WTC11 (cell line): Measurements from ENCODE around the gene PHF21B. TPM values are rescaled to one million over a fixed set of nuclear protein-coding genes. Genes with fewer than 3 reads are reported as not detected.

Source experiments
- ATAC-seq: fragments of 200-7000 bp; cut with Tn5 transposase; 2 replicates; pipeline ENCODE4 v1.10.0; 2021; ENCODE audit warnings: mild to moderate bottlenecking, moderate library complexity
- CTCF ChIA-PET: fragments of 300-600 bp; sonication (Branson Sonifier 250); formaldehyde crosslinking; loops from one replicate; lab custom pipeline; 2021; ENCODE audit warnings: antibody characterized with exemption; lab: Charles Lee
- POLR2A ChIA-PET: fragments of 350-600 bp; sonication (Branson Sonifier 250); formaldehyde crosslinking; loops from one replicate; lab custom pipeline; 2021; ENCODE audit warnings: antibody characterized with exemption; lab: Charles Lee
- DNase-seq: peaks from one replicate; pipeline ENCODE4 v3.0.0; 2021; ENCODE audit warnings: low spot score
- H3K27ac Mint-ChIP-seq: 2 replicates; pipeline ENCODE4 v1.8.0; 2021; ENCODE audit warnings: mixed read lengths
- H3K27me3 Mint-ChIP-seq: 2 replicates; pipeline ENCODE4 v1.8.0; 2021; ENCODE audit warnings: low read depth, mild to moderate bottlenecking, moderate library complexity, mixed read lengths
- H3K36me3 Mint-ChIP-seq: 2 replicates; pipeline ENCODE4 v1.8.0; 2021; ENCODE audit warnings: mixed read lengths
- H3K4me1 Mint-ChIP-seq: 2 replicates; pipeline ENCODE4 v1.8.0; 2022; ENCODE audit warnings: mixed read lengths
- H3K4me3 Mint-ChIP-seq: 2 replicates; pipeline ENCODE4 v1.8.0; 2021; ENCODE audit warnings: mild to moderate bottlenecking, moderate library complexity, mixed read lengths
- H3K9me3 Mint-ChIP-seq: 2 replicates; pipeline ENCODE4 v1.8.0; 2021; ENCODE audit warnings: mixed read lengths
- ARID4B ChIP-seq: sonication (generic); formaldehyde crosslinking; IDR thresholded peaks from 2 replicates; pipeline ENCODE4 v1.8.0; 2023; ENCODE audit warnings: missing genetic modification reagents, mild to moderate bottlenecking, borderline replicate concordance
- ATF1 ChIP-seq: sonication (generic); formaldehyde crosslinking; IDR thresholded peaks from 2 replicates; pipeline ENCODE4 v1.8.1; 2023; ENCODE audit warnings: mild to moderate bottlenecking, moderate library complexity, missing genetic modification reagents
- CDX4 ChIP-seq: fragments of 250-450 bp; sonication (Bioruptor Pico); IDR thresholded peaks from 2 replicates; pipeline ENCODE4 v1.9.0; 2021; ENCODE audit warnings: moderate library complexity, mild to moderate bottlenecking, inconsistent platforms, borderline replicate concordance
- CREB1 ChIP-seq: sonication (generic); formaldehyde crosslinking; IDR thresholded peaks from 2 replicates; pipeline ENCODE4 v1.8.0; 2023; ENCODE audit warnings: mild to moderate bottlenecking, missing genetic modification reagents
- ERG ChIP-seq: fragments of 250-450 bp; sonication (Bioruptor Pico); IDR thresholded peaks from 2 replicates; pipeline ENCODE4 v1.8.0; 2021; ENCODE audit warnings: mild to moderate bottlenecking
- ESRRA ChIP-seq: sonication (generic); formaldehyde crosslinking; IDR thresholded peaks from 2 replicates; pipeline ENCODE4 v1.8.1; 2022; ENCODE audit warnings: mild to moderate bottlenecking, missing genetic modification reagents, borderline replicate concordance
- IRF2 ChIP-seq: sonication (generic); formaldehyde crosslinking; IDR thresholded peaks from 2 replicates; pipeline ENCODE4 v1.8.0; 2022; ENCODE audit warnings: low read depth, missing genetic modification reagents, borderline replicate concordance
- JAZF1 ChIP-seq: fragments of 250-450 bp; sonication (Bioruptor Pico); IDR thresholded peaks from 2 replicates; pipeline ENCODE4 v1.9.0; 2021; ENCODE audit warnings: moderate library complexity, mild to moderate bottlenecking, inconsistent platforms
- MYBL2 ChIP-seq: sonication (generic); formaldehyde crosslinking; IDR thresholded peaks from 2 replicates; pipeline ENCODE4 v1.8.1; 2023; ENCODE audit warnings: mild to moderate bottlenecking, moderate library complexity, missing genetic modification reagents
- NR1H2 ChIP-seq: sonication (generic); formaldehyde crosslinking; IDR thresholded peaks from 2 replicates; pipeline ENCODE4 v1.9.0; 2021; ENCODE audit warnings: mild to moderate bottlenecking, moderate library complexity, missing genetic modification reagents
- RORB ChIP-seq: fragments of 250-450 bp; sonication (Bioruptor Pico); IDR thresholded peaks from 2 replicates; pipeline ENCODE4 v1.9.0; 2021; ENCODE audit warnings: mild to moderate bottlenecking
- SP1 ChIP-seq: sonication (generic); formaldehyde crosslinking; conservative IDR thresholded peaks from 2 replicates; pipeline ENCODE4 v1.8.1; 2022; ENCODE audit warnings: missing genetic modification reagents
- STAT6 ChIP-seq: sonication (generic); formaldehyde crosslinking; conservative IDR thresholded peaks from 2 replicates; pipeline ENCODE4 v1.8.1; 2023; ENCODE audit warnings: mild to moderate bottlenecking, low read depth, missing genetic modification reagents, moderate library complexity
- TEAD1 ChIP-seq: sonication (generic); formaldehyde crosslinking; IDR thresholded peaks from 2 replicates; pipeline ENCODE4 v1.8.0; 2022; ENCODE audit warnings: mild to moderate bottlenecking, missing genetic modification reagents
- ZNF219 ChIP-seq: sonication (generic); formaldehyde crosslinking; IDR thresholded peaks from 2 replicates; pipeline ENCODE4 v1.8.0; 2023; ENCODE audit warnings: missing genetic modification reagents, mild to moderate bottlenecking, borderline replicate concordance
- ZNF512 ChIP-seq: sonication (generic); formaldehyde crosslinking; IDR thresholded peaks from 2 replicates; pipeline ENCODE4 v1.8.1; 2022; ENCODE audit warnings: missing genetic modification reagents, borderline replicate concordance
- ZNF671 ChIP-seq: fragments of 250-450 bp; sonication (Bioruptor Pico); IDR thresholded peaks from 2 replicates; pipeline ENCODE4 v1.8.0; 2021; ENCODE audit warnings: mild to moderate bottlenecking
- total RNA-seq: library from RNA; stranded (reverse); gene quantifications from 3 replicates; pipeline ENCODE4 v1.2.3, GENCODE V29; 2021
- TF ChIP-seq, protein P1 (sequence below): fragments of 250-450 bp; sonication (Bioruptor Pico); conservative IDR thresholded peaks from 2 replicates; pipeline ENCODE4 v1.9.0; 2021; ENCODE audit warnings: mild to moderate bottlenecking
- TF ChIP-seq, protein P2 (sequence below): sonication (generic); formaldehyde crosslinking; IDR thresholded peaks from 2 replicates; pipeline ENCODE4 v1.8.1; 2022; ENCODE audit warnings: mild to moderate bottlenecking, moderate library complexity, missing genetic modification reagents

The PHF21B gene
- total RNA-seq, 1 experiment from 2014 or later, result 107 TPM

GRCh38 chr22:44860311-44860710, 149.5 kb downstream of the PHF21B start:
- H3K4me1 Mint-ChIP-seq, result 0 out of 2 replicates have a peak, but pooled peaks cover 3% of the 10 kb centered on the region
- ChIA-PET POLR2A (no interaction called here), CTCF (no interaction called here)
- peaks cover 31% of the 10 kb centered on the region for H3K36me3 Mint-ChIP-seq
- DNase-seq, result no peak
- TF ChIP-seq NR1H2 (CRISPR knock-in tag), result no peak
- no peak for TF ChIP-seq IRF2
- no peak for TF ChIP-seq CREB1
- no peak for TF ChIP-seq JAZF1 (CRISPR knock-in tag)
- TF ChIP-seq ZNF512, result no peak
- TF ChIP-seq RORB, result no peak
- TF ChIP-seq ARID4B (CRISPR knock-in tag), result no peak
- TF ChIP-seq ZNF671 (CRISPR knock-in tag), result no peak
- TF ChIP-seq, protein P1, sequence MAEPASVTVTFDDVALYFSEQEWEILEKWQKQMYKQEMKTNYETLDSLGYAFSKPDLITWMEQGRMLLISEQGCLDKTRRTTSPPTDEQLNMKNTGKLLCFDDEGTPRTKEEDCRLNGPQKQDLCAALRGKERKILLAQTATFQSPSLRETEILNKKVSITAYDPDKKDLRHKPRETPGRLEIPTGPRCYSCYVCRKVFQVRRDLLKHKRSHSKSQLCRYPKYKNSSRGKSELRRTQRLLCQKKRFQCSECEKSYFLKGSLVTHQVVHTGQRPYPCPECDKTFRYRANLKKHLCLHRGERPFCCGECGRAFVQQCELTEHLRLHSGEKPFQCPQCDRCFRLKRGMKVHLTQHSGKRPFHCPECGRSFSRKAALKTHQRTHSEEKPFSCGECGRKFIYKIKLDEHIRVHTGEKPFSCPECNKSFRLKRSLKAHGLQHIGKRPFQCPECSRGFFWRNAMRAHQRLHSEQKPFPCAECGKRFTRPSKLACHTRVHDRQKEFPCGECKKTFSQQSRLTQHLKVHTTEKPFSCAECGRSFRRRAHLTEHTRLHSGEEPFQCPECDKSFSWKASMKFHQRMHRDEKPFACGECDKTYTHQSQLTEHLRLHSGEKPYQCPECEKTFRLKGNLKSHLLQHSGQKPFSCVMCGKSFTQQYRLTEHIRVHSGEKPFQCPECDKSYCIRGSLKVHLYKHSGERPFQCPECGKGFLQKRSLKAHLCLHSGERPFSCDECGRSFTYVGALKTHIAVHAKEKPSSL (CRISPR knock-in tag), result no peak
- TF ChIP-seq ERG, result no peak
- TF ChIP-seq CDX4, result no peak
- TF ChIP-seq SP1 (CRISPR knock-in tag), result no peak
- no peak for TF ChIP-seq ESRRA (CRISPR knock-in tag)
- no peak for TF ChIP-seq STAT6 (CRISPR knock-in tag)
- TF ChIP-seq TEAD1 (CRISPR knock-in tag), result no peak
- no peak for TF ChIP-seq MYBL2 (CRISPR knock-in tag)
- TF ChIP-seq ATF1 (CRISPR knock-in tag), result no peak
- TF ChIP-seq ZNF219 (CRISPR knock-in tag), result no peak
- TF ChIP-seq, protein P2, sequence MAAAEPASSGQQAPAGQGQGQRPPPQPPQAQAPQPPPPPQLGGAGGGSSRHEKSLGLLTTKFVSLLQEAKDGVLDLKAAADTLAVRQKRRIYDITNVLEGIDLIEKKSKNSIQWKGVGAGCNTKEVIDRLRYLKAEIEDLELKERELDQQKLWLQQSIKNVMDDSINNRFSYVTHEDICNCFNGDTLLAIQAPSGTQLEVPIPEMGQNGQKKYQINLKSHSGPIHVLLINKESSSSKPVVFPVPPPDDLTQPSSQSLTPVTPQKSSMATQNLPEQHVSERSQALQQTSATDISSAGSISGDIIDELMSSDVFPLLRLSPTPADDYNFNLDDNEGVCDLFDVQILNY, result no peak
- TF ChIP-seq, all 79 proteins: peak for 0
- H3K27ac Mint-ChIP-seq, result 0 out of 2 replicates have a peak overlapping the region, but pooled peaks have one; percentile 78
- H3K4me3 Mint-ChIP-seq, result no peak overlapping the region
- H3K27me3 Mint-ChIP-seq, result no peaks in the 10 kb centered on the region
- no peaks in the 10 kb centered on the region for H3K9me3 Mint-ChIP-seq
- ATAC-seq, result no peak
